ENCODE results near the gene PPP1CC. TPM values are rescaled to one million over a fixed set of nuclear protein-coding genes. Genes with fewer than 3 reads are reported as not detected.

PPP1CC gene
- total RNA-seq, 2 experiments from 2014 or later: 146 to 264 TPM

- Histone ChIP-seq H3K9me2 (ENCODE audit: insufficient read depth, low read length) (no peaks in the 10 kb centered on the region), H3K9me3 (ENCODE audit: low read length) (no peaks in the 10 kb centered on the region), H3K79me2 (ENCODE audit: insufficient read depth, low read depth, low read length) (peaks cover 29% of the 10 kb centered on the region), H3K27ac (ENCODE audit: low read depth, low read length, poor library complexity, severe bottlenecking) (no peak overlapping the region), H2AFZ (ENCODE audit: low read length) (no peak overlapping the region), H4K20me1 (ENCODE audit: insufficient read depth, low read length) (peaks cover 12% of the 10 kb centered on the region), H3K4me2 (ENCODE audit: low read length) (no peak overlapping the region), H3K4me3 (ENCODE audit: low read depth, low read length, poor library complexity, severe bottlenecking) (no peak overlapping the region), H3K36me3 (ENCODE audit: insufficient read depth, low read length) (peaks cover 13% of the 10 kb centered on the region), H3K4me1 (ENCODE audit: insufficient read depth, low read length, poor library complexity, severe bottlenecking) (peaks cover 18% of the 10 kb centered on the region)
- CTCF ChIA-PET (ENCODE audit: unreplicated experiment): interaction anchor here (0.6 kb wide), 1 partner anchor 27 kb away, joined by 3 read pairs; no protein-coding TSS in a partner anchor
- POLR2A ChIA-PET: interaction anchor here (0.5 to 0.7 kb wide), 2 partner anchors 17 to 168 kb away, joined by 5 read pairs; no protein-coding TSS in a partner anchor
- TF ChIP-seq EZH2phosphoT487 (IDR thresholded peaks at IDR 0.05; ENCODE audit: borderline replicate concordance, low read depth, low read length): no peak
- TF ChIP-seq, protein P1, sequence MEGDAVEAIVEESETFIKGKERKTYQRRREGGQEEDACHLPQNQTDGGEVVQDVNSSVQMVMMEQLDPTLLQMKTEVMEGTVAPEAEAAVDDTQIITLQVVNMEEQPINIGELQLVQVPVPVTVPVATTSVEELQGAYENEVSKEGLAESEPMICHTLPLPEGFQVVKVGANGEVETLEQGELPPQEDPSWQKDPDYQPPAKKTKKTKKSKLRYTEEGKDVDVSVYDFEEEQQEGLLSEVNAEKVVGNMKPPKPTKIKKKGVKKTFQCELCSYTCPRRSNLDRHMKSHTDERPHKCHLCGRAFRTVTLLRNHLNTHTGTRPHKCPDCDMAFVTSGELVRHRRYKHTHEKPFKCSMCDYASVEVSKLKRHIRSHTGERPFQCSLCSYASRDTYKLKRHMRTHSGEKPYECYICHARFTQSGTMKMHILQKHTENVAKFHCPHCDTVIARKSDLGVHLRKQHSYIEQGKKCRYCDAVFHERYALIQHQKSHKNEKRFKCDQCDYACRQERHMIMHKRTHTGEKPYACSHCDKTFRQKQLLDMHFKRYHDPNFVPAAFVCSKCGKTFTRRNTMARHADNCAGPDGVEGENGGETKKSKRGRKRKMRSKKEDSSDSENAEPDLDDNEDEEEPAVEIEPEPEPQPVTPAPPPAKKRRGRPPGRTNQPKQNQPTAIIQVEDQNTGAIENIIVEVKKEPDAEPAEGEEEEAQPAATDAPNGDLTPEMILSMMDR (conservative IDR thresholded peaks at IDR 0.05; ENCODE audit: low read length): no peak
- BruUV-seq (replicated peaks): no TSS peak
- DNase-seq (ENCODE audit: low spot score): no peak
- intact Hi-C loops (cut with micrococcal nuclease; ENCODE audit: unreplicated experiment): no loop called here
Observed at GRCh38 chr12:110745542-110746284, 3.0 kb upstream of the PPP1CC start.

DNA sequence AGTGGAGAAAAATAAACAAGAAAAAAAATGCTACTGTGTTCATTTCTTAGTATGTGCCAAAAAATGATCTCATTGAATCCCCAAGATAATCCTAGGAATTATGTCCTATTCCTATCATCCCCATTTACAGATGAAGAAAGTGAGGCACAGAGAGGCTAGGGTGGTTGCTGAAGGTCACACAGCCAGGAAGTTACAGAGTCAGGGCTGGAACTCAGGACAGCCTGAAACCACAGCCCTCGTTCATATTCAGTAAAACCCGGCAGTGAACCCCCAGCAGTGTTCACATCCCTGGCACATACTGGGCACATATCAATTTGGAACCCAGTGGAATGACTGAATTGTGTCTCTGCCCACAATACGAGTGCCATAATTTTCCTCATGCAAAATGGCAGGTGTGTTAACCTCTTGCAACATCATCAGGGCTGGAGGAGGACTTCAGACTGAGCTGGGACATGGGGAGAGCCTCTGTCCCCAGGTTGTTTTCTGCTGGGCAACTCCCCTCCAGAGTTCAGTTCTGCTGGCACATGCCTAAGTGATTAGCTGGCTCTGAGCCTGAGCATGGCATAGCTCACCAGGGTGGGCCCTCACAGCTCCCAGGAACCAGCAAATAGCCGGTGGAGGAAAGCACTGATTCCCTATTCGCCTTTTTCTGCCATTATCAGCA is 2.0 kb upstream of the PPP1CC start:
- H3K9me3 ChIP-seq (ENCODE audit: low read length): no peaks in the 10 kb centered on the region
- H4K20me1 ChIP-seq (ENCODE audit: insufficient read depth, low read length): peaks cover 19% of the 10 kb centered on the region
- DNase-seq (ENCODE audit: low spot score): no peak
- peaks cover 21% of the 10 kb centered on the region for H3K36me3 ChIP-seq (ENCODE audit: insufficient read depth, low read length)
- ChIA-PET POLR2A (interaction anchor here (0.7 kb wide), 1 partner anchor 167 kb away, joined by 5 read pairs; no protein-coding TSS in a partner anchor), CTCF (ENCODE audit: unreplicated experiment) (no interaction called here)
- H3K4me2 ChIP-seq (ENCODE audit: low read length): no peak overlapping the region
- intact Hi-C loops (cut with micrococcal nuclease; ENCODE audit: unreplicated experiment): loop anchor here (5.0 kb wide), 1 partner anchor 117 kb away; no protein-coding TSS in a partner anchor
- no peak overlapping the region for H2AFZ ChIP-seq (ENCODE audit: low read length)
- peaks cover 39% of the 10 kb centered on the region for H3K79me2 ChIP-seq (ENCODE audit: insufficient read depth, low read depth, low read length)
- no peak overlapping the region for H3K4me3 ChIP-seq (ENCODE audit: low read depth, low read length, poor library complexity, severe bottlenecking)
- H3K9me2 ChIP-seq (ENCODE audit: insufficient read depth, low read length): no peaks in the 10 kb centered on the region
- BruUV-seq (replicated peaks): no TSS peak
- H3K27ac ChIP-seq (ENCODE audit: low read depth, low read length, poor library complexity, severe bottlenecking): no peak overlapping the region
- no peak for TF ChIP-seq EZH2phosphoT487 (IDR thresholded peaks at IDR 0.05; ENCODE audit: borderline replicate concordance, low read depth, low read length)
- TF ChIP-seq, protein P1 (conservative IDR thresholded peaks at IDR 0.05; ENCODE audit: low read length): no peak
- H3K4me1 ChIP-seq (ENCODE audit: insufficient read depth, low read length, poor library complexity, severe bottlenecking): peaks cover 22% of the 10 kb centered on the region

Data from OCI-LY7 (cell line).